Measurements from ENCODE around the gene RIN1. TPM values are rescaled to one million over a fixed set of nuclear protein-coding genes. Genes with fewer than 3 reads are reported as not detected.

The RIN1 gene
- total and polyA plus RNA-seq, 2 of the 13 experiments (the other 11 are each of a cell fraction or from before 2014, with no cell fraction given) = 2.4 to 4.1 TPM

DNA sequence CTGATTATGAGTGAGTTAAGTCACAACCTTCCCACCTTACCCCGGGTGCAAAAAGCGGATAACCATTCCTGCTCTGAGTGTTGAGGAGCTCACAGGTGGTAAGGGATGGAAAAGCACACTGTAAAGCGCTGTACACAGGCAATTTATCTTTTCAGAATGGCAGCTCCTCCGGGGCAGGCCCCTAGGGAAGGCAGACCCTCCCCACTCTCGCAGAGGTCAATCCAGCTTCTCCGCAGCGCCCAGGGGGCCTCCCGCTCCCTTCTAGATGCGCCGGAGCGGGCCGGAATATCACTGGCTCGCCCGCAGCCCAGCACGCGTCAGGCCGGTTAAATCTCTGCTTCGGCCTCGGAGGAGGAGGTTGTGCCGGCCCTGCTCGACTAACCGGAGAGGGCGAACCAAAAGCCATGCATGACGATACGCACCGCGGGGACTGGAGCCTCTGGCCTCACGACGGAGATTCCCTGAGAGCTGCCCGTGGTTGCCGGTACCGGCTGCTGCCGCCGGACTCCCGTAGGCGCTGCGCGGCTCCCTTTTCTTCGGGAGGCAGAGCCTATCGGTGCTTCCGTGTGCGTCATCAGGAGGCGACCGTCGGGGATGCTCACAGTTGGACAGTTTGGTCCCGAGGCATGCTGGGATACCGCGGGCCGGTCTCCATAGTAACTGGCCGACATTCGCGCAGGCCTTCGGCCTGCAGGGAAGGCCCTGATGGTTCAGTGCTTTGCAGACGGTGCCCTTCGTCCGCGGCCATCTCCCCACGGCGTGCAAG is 8.5 kb upstream of the RIN1 start, which contains the start of gene BRMS1 (continued):
- TF ChIP-seq, protein P1, sequence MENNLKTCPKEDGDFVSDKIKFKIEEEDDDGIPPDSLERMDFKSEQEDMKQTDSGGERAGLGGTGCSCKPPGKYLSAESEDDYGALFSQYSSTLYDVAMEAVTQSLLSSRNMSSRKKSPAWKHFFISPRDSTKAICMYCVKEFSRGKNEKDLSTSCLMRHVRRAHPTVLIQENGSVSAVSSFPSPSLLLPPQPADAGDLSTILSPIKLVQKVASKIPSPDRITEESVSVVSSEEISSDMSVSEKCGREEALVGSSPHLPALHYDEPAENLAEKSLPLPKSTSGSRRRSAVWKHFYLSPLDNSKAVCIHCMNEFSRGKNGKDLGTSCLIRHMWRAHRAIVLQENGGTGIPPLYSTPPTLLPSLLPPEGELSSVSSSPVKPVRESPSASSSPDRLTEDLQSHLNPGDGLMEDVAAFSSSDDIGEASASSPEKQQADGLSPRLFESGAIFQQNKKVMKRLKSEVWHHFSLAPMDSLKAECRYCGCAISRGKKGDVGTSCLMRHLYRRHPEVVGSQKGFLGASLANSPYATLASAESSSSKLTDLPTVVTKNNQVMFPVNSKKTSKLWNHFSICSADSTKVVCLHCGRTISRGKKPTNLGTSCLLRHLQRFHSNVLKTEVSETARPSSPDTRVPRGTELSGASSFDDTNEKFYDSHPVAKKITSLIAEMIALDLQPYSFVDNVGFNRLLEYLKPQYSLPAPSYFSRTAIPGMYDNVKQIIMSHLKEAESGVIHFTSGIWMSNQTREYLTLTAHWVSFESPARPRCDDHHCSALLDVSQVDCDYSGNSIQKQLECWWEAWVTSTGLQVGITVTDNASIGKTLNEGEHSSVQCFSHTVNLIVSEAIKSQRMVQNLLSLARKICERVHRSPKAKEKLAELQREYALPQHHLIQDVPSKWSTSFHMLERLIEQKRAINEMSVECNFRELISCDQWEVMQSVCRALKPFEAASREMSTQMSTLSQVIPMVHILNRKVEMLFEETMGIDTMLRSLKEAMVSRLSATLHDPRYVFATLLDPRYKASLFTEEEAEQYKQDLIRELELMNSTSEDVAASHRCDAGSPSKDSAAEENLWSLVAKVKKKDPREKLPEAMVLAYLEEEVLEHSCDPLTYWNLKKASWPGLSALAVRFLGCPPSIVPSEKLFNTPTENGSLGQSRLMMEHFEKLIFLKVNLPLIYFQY (CRISPR knock-in tag; IDR thresholded peaks at IDR 0.05; ENCODE audit: borderline replicate concordance) = no peak
- TF ChIP-seq IRX3 (CRISPR knock-in tag; IDR thresholded peaks at IDR 0.05; ENCODE audit: borderline replicate concordance, low read depth) (no peak), CBFB (CRISPR knock-in tag; IDR thresholded peaks at IDR 0.05) (peak; percentile 45; the same call in 1 of the 2 replicates), ZMAT3 (CRISPR knock-in tag; conservative IDR thresholded peaks at IDR 0.05) (peak; percentile 75; the same call in 1 of the 2 replicates), ZNF225 (CRISPR knock-in tag; IDR thresholded peaks at IDR 0.05) (0 out of 2 replicates have a peak, but pooled peaks have one; percentile 70), RFXAP (CRISPR knock-in tag; IDR thresholded peaks at IDR 0.05; ENCODE audit: borderline replicate concordance) (peak; percentile 75; the same call in 1 of the 2 replicates), SALL1 (CRISPR knock-in tag; IDR thresholded peaks at IDR 0.05) (peak; percentile 67), ZNF891 (CRISPR knock-in tag; IDR thresholded peaks at IDR 0.05) (peak; percentile 92; the same call in 1 of the 2 replicates), SATB2 (CRISPR knock-in tag; IDR thresholded peaks at IDR 0.05) (peak; percentile 49; the same call in 1 of the 2 replicates)
- TF ChIP-seq, protein P2, sequence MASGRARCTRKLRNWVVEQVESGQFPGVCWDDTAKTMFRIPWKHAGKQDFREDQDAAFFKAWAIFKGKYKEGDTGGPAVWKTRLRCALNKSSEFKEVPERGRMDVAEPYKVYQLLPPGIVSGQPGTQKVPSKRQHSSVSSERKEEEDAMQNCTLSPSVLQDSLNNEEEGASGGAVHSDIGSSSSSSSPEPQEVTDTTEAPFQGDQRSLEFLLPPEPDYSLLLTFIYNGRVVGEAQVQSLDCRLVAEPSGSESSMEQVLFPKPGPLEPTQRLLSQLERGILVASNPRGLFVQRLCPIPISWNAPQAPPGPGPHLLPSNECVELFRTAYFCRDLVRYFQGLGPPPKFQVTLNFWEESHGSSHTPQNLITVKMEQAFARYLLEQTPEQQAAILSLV (CRISPR knock-in tag; IDR thresholded peaks at IDR 0.05; ENCODE audit: borderline replicate concordance) = peak; percentile 84; the same call in 1 of the 2 replicates
- TF ChIP-seq, protein P3, sequence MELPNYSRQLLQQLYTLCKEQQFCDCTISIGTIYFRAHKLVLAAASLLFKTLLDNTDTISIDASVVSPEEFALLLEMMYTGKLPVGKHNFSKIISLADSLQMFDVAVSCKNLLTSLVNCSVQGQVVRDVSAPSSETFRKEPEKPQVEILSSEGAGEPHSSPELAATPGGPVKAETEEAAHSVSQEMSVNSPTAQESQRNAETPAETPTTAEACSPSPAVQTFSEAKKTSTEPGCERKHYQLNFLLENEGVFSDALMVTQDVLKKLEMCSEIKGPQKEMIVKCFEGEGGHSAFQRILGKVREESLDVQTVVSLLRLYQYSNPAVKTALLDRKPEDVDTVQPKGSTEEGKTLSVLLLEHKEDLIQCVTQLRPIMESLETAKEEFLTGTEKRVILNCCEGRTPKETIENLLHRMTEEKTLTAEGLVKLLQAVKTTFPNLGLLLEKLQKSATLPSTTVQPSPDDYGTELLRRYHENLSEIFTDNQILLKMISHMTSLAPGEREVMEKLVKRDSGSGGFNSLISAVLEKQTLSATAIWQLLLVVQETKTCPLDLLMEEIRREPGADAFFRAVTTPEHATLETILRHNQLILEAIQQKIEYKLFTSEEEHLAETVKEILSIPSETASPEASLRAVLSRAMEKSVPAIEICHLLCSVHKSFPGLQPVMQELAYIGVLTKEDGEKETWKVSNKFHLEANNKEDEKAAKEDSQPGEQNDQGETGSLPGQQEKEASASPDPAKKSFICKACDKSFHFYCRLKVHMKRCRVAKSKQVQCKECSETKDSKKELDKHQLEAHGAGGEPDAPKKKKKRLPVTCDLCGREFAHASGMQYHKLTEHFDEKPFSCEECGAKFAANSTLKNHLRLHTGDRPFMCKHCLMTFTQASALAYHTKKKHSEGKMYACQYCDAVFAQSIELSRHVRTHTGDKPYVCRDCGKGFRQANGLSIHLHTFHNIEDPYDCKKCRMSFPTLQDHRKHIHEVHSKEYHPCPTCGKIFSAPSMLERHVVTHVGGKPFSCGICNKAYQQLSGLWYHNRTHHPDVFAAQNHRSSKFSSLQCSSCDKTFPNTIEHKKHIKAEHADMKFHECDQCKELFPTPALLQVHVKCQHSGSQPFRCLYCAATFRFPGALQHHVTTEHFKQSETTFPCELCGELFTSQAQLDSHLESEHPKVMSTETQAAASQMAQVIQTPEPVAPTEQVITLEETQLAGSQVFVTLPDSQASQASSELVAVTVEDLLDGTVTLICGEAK (IDR thresholded peaks at IDR 0.05) = no peak
- TF ChIP-seq, protein P3 (CRISPR knock-in tag; IDR thresholded peaks at IDR 0.05) = peak; percentile 55; the same call in 1 of the 2 replicates

Measured in HepG2 (cell line).